GM12878 (cell line): ENCODE results near the gene MCAT. TPM values are rescaled to one million over a fixed set of nuclear protein-coding genes. Genes with fewer than 3 reads are reported as not detected.

Experiments
- BMI1 ChIP-seq: fragments of 450-650 bp; IDR thresholded peaks from 2 replicates; pipeline ENCODE4 v1.6.1; 2016; ENCODE audit warnings: mild to moderate bottlenecking, moderate library complexity, borderline replicate concordance
- CEBPZ ChIP-seq: fragments of 150-350 bp; IDR thresholded peaks from 2 replicates; pipeline ENCODE4 v1.6.1; 2016; ENCODE audit warnings: low read depth, low read length
- CHD1 ChIP-seq: IDR thresholded peaks from 2 replicates; pipeline ENCODE4 v1.6.1; 2012; ENCODE audit warnings: low read depth, low read length, improper control_type of control experiment
- CTCF ChIP-seq, 3 experiments: IDR thresholded peaks in 2 of 3; conservative IDR thresholded peaks in 1 of 3; 2 replicates each; pipeline ENCODE4 v1.5.1; 2011; ENCODE audit warnings: low read depth in 3 of 3, low read length in 3 of 3, mild to moderate bottlenecking in 3 of 3, control low read depth in 2 of 3, moderate library complexity in 2 of 3, inconsistent platforms in 1 of 3, mixed read lengths in 1 of 3; ENCODE audit not compliant: control insufficient read depth in 2 of 3, insufficient read depth in 1 of 3; ENCODE audit errors: extremely low read depth in 1 of 3
- FOXK2 ChIP-seq: fragments of 450-650 bp; IDR thresholded peaks from 2 replicates; pipeline ENCODE4 v1.6.1; 2017; ENCODE audit warnings: mild to moderate bottlenecking, moderate library complexity
- FOXM1 ChIP-seq: IDR thresholded peaks from 2 replicates; pipeline ENCODE4 v1.6.1; 2012; ENCODE audit warnings: low read depth, mild to moderate bottlenecking, inconsistent platforms, low read length, moderate library complexity
- HDGF ChIP-seq: fragments of 450-650 bp; IDR thresholded peaks from 2 replicates; pipeline ENCODE4 v1.6.1; 2016; ENCODE audit warnings: antibody characterized with exemption
- IRF4 ChIP-seq: IDR thresholded peaks from 2 replicates; pipeline ENCODE4 v1.6.1; 2011; ENCODE audit warnings: low read depth, low read length
- MYC ChIP-seq: IDR thresholded peaks from 2 replicates; pipeline ENCODE4 v1.6.1; 2011; ENCODE audit warnings: mild to moderate bottlenecking, low read length, moderate library complexity, inconsistent platforms; ENCODE audit not compliant: insufficient read depth, insufficient replicate concordance, insufficient read length, severe bottlenecking
- PKNOX1 ChIP-seq: fragments of 450-650 bp; IDR thresholded peaks from 2 replicates; pipeline ENCODE4 v1.6.1; 2016; ENCODE audit warnings: mild to moderate bottlenecking
- RAD51 ChIP-seq: fragments of 450-650 bp; IDR thresholded peaks from 2 replicates; pipeline ENCODE4 v1.6.1; 2016; ENCODE audit warnings: moderate library complexity, mild to moderate bottlenecking, inconsistent platforms
- RB1 ChIP-seq: fragments of 450-650 bp; formaldehyde crosslinking; IDR thresholded peaks from 2 replicates; pipeline ENCODE4 v1.6.1; 2017; ENCODE audit warnings: mild to moderate bottlenecking, borderline replicate concordance
- REST ChIP-seq: IDR thresholded peaks from 2 replicates; pipeline ENCODE4 v1.6.1; 2012; ENCODE audit warnings: mild to moderate bottlenecking, low read depth, low read length
- SMARCA5 ChIP-seq: fragments of 450-650 bp; IDR thresholded peaks from 2 replicates; pipeline ENCODE4 v1.6.1; 2017; ENCODE audit warnings: mild to moderate bottlenecking
- SP1 ChIP-seq: IDR thresholded peaks from one replicate; pipeline ENCODE4 v1.6.1; 2011; ENCODE audit warnings: low read depth, low read length
- STAT1 ChIP-seq: fragments of 450-650 bp; conservative IDR thresholded peaks from 2 replicates; pipeline ENCODE4 v1.6.1; 2014; ENCODE audit warnings: antibody characterized with exemption, mild to moderate bottlenecking
- STAT3 ChIP-seq: IDR thresholded peaks from 2 replicates; pipeline ENCODE4 v1.6.1; 2011; ENCODE audit warnings: low read depth, low read length, improper control_type of control experiment
- SUPT20H ChIP-seq: IDR thresholded peaks from 2 replicates; pipeline ENCODE4 v1.6.1; 2011; ENCODE audit warnings: low read depth, mild to moderate bottlenecking, low read length, moderate library complexity, borderline replicate concordance; ENCODE audit not compliant: control insufficient read depth
- TAF1 ChIP-seq: IDR thresholded peaks from 2 replicates; pipeline ENCODE4 v1.6.1; 2011; ENCODE audit warnings: mild to moderate bottlenecking, low read depth, low read length, borderline replicate concordance
- TBL1XR1 ChIP-seq: IDR thresholded peaks from 2 replicates; pipeline ENCODE4 v1.6.1; 2012; ENCODE audit warnings: low read depth, low read length, improper control_type of control experiment
- ZNF207 ChIP-seq: fragments of 450-650 bp; IDR thresholded peaks from 2 replicates; pipeline ENCODE4 v1.6.1; 2014; ENCODE audit warnings: antibody characterized with exemption, mild to moderate bottlenecking, borderline replicate concordance
- polyA plus RNA-seq, 11 experiments: library from polyadenylated mRNA; depleted of rRNA in 4 of 11; unstranded in 6 of 11; stranded (reverse) in 5 of 11; fragments of >200 nt; fragmentation: Nextera tagmentation in 4 of 11; fragmentation: Illumina TruSeq in 1 of 11; extraction: Ambion mirVana in 4 of 11; extraction: Trizol in 1 of 11; gene quantifications; 1 replicate in 1 of 11; 2 replicates in 10 of 11; pipeline versions ENCODE4 v1.2.1 to v1.2.3, GENCODE V29; 2011 to 2016; ENCODE audit warnings: inconsistent platforms in 2 of 11, missing spikeins in 2 of 11, low read depth in 1 of 11
- total RNA-seq, 4 experiments: library from RNA; depleted of rRNA in 3 of 4; stranded (reverse); fragments of >200 nt in 3 of 4; fragmentation: Illumina TruSeq in 1 of 4; extraction: Trizol in 1 of 4; gene quantifications; 2 replicates each; pipeline versions ENCODE4 v1.2.1 to v1.2.3, GENCODE V29; 2013 to 2021

Gene MCAT
- total and polyA plus RNA-seq, 10 of the 15 experiments (the other 5 are each of a cell fraction or from before 2014, with no cell fraction given): 3.6 to 29.1 (median 19.3) TPM

- TF ChIP-seq FOXM1: no peak
- peak; percentile 94; the same call in 1 of the 2 replicates for TF ChIP-seq RB1
- no peak for TF ChIP-seq PKNOX1
- peak; percentile 86 for TF ChIP-seq ZNF207
- TF ChIP-seq RAD51: no peak
- no peak for TF ChIP-seq CHD1
- peak; percentile 73; the same call in 1 of the 2 replicates for TF ChIP-seq TAF1
- no peak for TF ChIP-seq CTCF (IDR thresholded peaks at IDR 0.05 in 2 of 3, conservative IDR thresholded peaks at IDR 0.05 in 1 of 3; ENCODE audit: control insufficient read depth in 2 of 3, extremely low read depth in 1 of 3, insufficient read depth in 1 of 3, low read depth in 3 of 3, low read length in 3 of 3)
- no peak for TF ChIP-seq CEBPZ
- TF ChIP-seq SMARCA5: peak; percentile 69; the same call in 1 of the 2 replicates
- TF ChIP-seq HDGF: no peak
- no peak; the same call in 1 of the 2 replicates for TF ChIP-seq STAT1
- peak; percentile 89 for TF ChIP-seq BMI1
- no peak for TF ChIP-seq REST
- TF ChIP-seq IRF4: no peak
- peak; percentile 89 for TF ChIP-seq MYC
- TF ChIP-seq SP1: peak; percentile 53
- TF ChIP-seq FOXK2: no peak
- no peak for TF ChIP-seq SUPT20H
- TF ChIP-seq TBL1XR1: peak; percentile 38; the same call in 1 of the 2 replicates
- TF ChIP-seq STAT3: no peak
Measured at GRCh38 chr22:43142880-43143562, at the start of gene MCAT (continued).
